ENCODE results near the gene ARIH2.

The ARIH2 gene

DNA sequence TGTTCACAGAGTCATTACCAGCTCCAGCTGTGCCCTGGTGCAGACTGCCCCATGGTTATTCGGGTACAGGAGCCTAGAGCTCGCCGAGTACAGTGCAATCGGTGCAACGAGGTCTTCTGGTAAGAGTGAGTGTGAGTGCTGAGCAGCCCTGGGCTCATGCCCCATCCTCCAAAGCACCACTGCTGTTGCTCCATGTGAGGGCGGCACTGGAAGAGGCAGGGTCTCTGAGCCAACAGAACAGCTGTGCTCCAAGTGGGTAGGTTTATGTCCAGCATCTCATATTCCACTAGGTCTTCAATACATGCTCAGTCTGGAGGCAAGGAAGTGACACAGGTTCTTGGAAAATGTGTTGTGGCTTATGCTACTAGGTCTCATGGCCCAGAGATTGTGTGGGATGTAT, 51.9 kb downstream of the ARIH2 start:
- no peak for DNase-seq (ENCODE audit: low read depth, low spot score)

DNA sequence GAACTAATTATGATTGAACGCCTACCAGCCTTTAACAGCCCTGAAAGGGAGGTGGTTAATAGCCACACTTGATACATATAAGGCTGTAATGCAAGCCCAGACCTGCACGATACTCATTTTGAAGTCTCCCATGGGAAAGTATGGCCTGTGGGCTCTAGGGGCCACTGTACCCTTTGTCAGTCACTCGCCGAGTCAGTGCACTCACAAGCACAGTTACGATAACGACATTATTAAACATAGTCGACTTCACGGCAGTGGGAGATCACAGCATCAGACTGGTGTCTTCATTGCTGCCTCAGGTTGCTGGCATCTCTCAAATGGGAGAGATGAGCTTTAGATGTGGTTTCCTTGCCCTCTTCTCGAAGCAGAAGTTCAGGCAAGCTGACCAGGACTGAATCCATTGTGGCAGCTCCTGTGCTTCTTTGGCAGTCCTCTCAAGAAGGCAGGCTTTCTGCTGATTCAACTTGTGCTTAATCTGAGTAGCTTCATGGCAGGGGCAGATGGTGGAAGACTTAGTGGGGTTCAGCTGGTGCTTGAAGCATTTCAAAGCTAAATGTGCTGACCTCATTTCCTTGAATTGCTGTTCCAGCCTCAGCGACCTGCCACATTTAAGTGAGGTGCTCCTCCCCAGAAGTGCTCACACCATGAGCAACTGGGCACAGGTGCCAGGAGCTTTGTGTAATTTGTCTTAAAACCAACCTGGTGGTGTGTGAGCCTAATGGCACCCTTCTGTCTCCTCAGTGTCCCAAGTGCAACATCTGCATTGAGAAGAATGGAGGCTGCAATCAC, 55.6 kb downstream of the ARIH2 start:
- DNase-seq (ENCODE audit: low read depth, low spot score) = no peak

DNA sequence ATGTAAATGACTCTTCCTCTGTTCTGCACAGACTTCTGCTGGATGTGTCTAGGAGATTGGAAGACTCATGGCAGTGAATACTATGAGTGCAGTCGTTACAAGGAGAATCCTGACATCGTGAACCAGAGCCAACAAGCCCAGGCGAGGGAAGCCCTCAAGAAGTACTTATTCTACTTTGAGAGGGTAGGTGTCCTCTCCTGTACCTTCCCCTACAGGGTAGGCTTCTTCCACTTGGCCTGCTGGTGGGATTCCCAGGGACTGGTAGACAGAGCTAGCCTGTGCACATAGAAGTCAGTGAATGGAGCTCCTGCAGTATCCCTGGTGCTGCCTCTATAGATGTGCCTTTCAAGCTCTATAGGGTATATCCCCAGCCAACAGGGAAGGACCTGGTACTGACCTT, 60.8 kb downstream of the ARIH2 start:
- DNase-seq (ENCODE audit: low read depth, low spot score) = no peak

DNA sequence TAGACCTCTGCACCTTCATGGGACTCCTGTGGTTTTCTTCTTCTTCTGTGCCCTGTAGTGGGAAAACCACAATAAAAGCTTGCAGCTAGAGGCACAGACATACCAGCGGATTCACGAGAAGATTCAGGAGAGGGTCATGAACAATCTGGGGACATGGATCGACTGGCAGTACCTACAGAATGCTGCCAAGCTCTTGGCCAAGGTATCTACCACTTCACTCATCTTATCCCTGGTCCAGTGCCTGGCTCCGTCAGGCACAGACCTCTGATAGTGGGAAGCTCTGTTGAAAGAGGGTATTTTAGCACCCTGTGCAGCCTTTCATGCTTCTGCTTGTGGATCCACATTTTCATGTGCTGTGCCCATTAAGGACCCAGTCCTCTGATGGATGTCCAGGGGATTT, 61.7 kb downstream of the ARIH2 start:
- no peak for DNase-seq (ENCODE audit: low read depth, low spot score)

DNA sequence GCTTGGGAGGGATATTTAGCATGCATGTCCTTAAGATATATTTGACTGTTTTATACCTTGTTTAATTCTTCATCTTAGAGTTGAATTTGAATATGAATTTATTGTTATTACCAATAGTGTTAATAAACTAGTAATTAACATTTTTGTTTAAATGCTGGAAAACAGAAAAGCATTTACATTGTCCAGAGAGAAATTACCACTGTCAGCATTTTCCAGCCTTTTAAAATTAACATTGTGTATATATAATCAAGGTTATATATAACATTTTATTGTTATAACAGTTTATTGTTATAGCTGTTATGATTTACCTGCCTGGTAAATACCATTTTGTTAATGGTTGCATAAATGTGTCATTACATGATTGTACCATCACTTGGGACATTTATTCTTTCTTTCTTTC, 63.4 kb downstream of the ARIH2 start:
- DNase-seq (ENCODE audit: low read depth, low spot score) = no peak

DNA sequence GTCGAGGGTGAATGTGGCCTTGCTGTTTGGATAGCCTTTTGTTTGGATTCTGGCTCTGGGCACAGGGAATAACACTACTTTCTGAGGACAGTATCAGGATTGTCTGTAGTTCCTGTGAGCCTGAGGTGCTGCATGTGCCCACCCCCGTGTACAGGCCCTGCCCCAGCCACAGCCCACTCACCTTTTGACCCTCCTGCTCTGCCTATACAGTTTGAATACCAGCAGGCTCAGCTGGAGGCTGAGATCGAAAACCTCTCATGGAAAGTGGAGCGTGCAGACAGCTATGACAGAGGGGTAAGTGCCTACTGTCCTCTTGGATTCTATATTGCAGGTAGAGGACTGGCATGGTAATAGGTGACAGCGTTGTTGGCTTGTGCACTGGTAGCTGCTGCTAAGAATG, 64.0 kb downstream of the ARIH2 start:
- DNase-seq (ENCODE audit: low read depth, low spot score) = no peak

DNA sequence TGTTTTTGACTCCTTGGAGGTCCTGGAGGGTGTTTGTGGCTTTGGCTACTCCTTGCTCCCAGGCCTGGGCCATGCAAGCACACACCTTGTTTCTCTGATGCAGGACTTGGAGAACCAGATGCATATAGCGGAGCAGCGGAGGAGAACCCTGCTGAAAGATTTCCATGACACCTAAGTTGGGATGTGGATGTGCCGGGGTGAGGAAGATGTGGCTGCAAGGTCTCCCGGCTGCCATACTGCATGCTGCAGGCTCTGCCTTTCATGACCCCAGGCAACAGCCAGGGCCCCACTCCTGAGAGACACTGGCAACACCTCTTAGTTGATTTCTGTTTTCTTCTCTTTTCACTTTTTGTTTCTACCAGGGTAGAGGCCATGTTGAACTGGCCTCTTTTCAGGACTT, 64.5 kb downstream of the ARIH2 start:
- DNase-seq (ENCODE audit: low read depth, low spot score) = no peak

DNA sequence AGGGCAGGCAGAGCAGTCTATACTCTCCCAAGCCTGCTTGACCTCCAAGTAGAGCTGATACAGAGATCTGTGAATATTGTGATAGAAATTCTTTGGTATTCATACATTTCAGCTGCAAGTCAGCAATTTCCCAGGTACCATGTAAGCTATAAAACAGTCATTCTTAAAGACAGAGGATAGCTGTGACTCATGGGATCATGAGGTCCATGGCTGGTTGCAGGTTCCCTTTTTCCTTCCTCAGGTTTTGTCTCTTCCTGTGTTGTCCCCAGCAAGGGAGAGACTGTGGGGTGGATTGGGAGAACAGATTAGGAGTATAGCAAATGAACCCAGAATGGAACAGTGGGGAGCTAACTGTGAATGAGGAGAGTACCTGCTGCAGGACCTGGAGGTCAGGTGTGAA, 66.0 kb downstream of the ARIH2 start:
- no peak for DNase-seq (ENCODE audit: low read depth, low spot score)

DNA sequence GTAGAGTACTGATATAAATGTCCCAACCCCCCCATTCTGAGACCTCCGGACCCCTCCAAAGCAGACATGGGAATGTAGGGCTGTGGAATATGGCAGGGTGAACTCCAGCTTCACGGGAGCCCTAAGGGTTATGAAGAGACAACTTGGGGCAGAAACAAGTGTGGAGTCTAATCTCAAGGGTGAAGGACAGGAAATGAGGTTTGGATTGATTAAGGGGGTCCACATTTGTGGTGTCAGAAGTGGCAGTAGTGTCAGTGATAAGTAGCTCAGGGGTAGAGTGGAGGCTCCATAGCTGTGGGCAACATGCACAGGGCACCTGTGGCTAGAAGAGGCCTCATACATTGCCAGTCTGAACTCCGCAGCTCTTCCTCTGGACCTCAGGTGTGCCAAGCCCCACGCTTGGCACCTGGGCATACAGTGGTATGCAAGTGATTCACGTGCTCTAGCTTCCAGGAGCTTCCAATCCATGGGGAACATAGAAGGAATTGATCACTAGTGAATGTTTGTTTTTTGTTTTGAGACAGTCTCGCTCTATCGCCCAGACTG, 67.3 kb downstream of the ARIH2 start:
- DNase-seq (ENCODE audit: low read depth, low spot score) = no peak

DNA sequence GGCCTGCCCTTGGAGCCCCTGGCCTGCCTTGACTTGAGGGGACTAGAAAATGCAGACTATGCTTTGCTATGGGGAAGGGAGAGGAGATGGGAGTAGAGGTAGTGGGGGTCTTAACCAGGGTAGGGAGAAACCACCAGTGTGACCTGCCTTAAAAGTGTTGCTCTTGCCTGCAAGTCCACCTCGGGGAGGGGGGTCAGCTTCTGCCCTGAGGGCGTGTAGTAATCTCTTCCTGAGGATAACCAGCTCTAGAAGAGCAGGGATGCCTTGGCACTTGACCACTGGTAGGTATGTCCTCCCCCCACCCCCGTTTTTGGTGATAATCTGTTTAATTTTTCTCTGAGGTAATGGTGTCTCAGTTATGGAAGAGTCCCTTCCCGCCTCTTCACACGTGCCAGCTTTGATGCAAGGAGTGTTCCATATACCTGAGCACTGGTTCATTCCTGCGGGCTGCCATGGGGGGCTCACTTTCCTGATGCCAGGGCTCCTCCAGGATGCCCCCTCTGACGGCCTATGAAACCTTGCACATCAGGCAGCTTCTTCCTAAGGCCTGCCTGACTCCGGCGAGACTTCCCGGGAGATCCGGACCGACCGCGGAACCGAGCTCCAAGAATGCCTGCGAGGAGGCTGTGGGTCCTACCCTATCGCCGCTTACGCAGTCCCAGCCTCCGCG, 70.6 kb downstream of the ARIH2 start:
- no peak for DNase-seq (ENCODE audit: low read depth, low spot score)

DNA sequence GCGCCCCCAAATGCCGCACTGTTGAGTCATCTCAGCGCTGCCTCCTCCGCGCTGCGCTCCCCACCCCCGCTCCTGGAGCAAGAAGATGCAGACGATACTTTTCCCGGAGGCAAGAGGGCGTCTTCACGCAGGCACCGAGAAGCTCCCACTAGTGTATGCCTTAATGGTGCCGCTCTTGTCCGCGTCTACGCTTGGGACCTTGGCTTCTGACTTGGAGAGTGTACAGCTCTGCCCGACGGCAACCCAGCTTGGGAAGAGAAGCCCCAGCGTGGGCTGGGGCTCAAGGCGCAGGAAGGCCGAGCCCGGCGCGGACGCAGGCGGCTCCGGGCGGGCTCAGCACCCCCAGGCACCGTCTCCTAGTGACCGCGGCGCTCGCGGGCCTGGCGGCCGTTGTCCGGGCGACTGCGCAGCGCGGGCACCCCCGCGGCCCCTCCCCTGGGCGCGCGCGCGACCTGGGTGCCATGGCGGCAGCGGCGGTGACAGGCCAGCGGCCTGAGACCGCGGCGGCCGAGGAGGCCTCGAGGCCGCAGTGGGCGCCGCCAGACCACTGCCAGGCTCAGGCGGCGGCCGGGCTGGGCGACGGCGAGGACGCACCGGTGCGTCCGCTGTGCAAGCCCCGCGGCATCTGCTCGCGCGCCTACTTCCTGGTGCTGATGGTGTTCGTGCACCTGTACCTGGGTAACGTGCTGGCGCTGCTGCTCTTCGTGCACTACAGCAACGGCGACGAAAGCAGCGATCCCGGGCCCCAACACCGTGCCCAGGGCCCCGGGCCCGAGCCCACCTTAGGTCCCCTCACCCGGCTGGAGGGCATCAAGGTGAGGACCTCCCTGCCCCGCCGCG, 71.4 kb downstream of the ARIH2 start, which contains the start of gene P4HTM:
TSS of gene P4HTM (plus strand) at position 446 of the 840 bp plus-strand sequence. CDS start at position 462, 16 bp downstream.
- DNase-seq (ENCODE audit: low read depth, low spot score) = peak; percentile 62

DNA sequence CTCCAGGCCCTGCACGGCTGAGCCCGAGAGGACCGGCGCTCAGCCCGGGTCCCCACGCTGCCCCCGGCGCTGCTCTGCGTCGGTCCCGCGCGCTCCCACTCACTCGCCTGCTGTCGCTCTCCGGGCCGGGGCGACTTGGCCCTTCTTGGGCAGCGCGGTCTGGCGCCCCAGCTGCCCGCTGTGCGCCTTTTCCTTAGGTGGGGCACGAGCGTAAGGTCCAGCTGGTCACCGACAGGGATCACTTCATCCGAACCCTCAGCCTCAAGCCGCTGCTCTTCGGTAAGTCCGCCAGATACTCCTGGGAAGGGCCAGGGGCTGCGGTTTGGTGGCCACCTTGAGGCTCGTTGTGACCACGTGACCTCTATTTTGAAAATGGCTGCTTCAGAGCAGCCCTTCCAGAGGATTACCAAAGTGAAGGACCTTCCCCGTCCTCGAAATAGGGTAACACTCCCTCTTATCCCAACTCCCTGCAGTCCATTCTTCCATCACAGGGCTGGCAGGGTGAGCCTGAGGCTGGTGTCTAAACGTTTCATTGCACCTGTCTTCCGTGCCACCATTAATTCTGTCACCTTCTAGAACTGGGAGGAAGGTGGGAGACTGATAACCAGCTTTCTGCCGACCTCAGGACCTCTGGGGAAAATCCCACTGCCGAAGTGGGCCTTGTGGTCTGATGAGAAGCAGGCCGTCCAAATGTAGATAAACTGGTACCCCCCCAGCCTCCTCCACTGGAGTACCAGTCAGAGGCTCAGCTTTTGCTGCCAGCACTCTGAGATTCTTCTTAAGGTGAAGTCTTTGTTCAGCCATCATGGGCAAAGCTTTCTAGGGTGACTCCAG, 72.2 kb downstream of the ARIH2 start:
- no peak for DNase-seq (ENCODE audit: low read depth, low spot score)

DNA sequence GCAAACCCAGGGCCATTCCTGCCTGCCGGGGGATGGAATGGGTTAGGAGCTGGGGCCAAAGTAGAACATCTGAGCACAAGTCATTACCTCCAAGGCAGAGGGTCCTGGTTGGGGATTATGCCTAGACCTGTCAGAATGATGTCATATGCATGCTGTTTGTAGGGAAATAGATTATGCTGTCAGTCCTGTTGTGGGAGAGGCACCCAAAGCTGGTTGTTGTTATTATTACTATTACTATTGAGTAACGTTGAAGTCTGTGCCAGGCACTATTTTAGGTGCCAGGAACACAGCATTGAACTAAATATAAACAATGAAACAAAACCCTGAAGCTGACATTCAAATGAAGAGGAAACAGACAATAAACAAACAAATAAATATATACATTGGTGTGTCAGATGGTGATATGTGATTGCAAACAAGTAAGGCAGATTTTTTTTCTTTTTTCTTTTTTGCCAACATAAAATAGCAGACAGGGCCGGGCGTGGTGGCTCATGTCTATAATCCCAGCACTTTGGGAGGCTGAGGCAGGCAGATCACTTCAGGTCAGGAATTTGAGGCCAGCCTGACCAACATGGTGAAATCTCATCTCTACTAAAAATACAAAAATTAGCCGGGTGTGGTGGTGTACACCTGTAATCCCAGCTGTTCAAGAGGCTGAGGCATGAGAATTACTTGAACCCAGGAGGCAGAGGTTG, 73.4 kb downstream of the ARIH2 start:
- DNase-seq (ENCODE audit: low read depth, low spot score) = no peak

DNA sequence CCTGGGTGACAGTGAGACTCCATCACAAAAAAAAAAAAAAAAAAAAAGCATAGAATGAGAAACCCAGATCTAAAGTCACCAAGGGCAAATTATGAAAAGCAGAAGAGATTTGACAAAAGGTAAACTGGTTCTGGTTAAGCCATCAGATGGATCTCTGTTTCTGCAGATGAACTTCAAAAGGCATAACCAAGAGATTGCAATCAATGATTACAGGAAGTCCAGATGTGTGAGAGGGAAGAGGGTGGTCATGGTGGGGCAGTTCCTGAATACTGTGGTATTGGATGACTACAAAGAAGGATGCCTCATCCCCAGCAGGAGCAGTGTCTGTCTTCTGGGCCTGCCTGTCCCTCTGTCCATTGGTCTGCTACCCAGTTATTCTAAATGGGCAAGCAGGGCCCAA, 75.2 kb downstream of the ARIH2 start:
- DNase-seq (ENCODE audit: low read depth, low spot score) = no peak

DNA sequence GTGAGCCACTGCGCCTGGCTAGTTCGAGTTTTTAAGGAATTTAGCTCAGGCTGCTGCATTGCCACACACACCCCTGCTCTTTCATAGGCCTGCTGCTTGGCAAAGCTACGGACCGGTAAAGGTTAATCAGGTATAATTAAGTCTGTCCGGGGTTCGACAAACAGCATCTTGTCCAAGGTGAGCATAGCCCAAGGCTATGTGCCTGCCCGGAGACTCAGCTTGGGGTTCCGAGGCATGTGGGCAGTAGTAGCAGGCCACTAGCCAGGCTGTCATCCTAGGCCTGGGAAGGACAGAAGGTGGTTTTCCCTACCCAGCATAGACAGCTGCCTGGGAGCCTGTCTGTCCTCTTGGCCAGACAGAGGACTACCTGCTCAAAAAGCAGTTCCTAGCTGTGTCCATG, 78.0 kb downstream of the ARIH2 start:
- DNase-seq (ENCODE audit: low read depth, low spot score) = no peak

DNA sequence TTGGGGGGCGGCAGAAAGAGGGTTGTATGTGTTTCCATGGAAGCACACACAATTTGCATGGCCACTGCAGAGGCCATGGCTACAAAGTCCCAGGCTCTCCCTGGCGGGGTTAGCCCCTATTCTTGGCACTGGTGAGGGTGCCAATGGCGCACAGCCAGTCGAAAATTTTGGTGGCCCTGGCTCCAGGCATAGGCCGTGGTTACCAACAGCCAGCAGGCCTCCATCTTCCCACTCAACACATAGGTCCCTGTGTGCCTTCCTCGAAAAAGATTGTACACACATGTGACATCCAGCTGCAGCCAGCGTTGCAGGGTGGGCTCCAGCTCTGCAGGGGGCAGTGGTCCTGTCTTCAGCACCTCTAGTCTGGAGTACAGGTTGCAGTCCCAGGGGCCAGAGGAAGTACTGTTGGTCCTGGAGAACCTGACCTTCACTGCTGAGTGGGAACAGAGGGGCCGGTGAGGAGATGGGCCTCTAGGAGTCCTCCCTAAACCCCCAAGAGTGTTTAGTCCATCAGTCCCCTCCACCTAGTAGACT, 78.5 kb downstream of the ARIH2 start:
- no peak for DNase-seq (ENCODE audit: low read depth, low spot score)

DNA sequence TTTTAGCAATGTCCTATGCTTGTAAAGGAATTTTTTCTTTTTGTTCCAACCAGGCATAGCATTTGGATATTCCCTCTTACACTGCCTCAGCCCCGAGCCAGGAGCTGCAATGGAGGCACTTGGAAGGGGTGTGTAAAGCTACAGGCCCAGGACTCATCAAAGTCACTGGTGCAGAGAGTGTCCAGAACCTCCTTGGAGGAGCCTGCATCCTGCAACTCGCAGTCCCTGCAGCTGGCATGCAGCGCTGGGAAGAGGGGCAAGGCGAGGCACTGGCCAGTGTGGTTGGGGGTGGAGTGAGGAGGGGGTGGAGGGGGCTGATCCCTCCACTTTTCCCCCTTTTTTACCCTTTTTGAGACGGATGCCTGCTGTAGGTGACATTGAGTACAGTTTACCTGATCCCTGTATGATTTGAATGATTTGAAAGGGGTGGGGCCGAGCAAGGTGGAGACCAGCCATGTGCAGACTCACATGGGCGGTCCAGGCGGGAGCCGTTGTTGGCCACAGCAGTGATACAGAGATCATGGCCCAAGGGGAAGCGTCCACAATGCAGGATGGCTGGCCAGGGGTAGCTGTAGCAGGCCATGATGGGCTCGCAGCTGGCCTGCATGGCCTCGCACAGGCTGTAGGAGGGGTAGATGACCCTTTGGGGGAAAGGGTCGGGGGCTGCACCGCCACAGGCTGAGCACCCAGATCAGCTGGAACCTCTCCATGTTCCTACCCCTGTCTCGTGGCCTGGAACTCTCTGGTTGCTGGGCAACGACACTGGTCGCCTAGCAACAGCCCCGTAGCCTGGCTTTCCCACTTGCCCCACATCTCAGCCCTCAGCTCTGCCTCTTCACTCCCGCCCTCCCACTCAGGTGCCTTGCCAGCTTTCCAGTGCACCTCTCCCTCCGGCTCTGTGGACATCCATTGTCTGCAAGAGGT, 79.3 kb downstream of the ARIH2 start:
- no peak for DNase-seq (ENCODE audit: low read depth, low spot score)

DNA sequence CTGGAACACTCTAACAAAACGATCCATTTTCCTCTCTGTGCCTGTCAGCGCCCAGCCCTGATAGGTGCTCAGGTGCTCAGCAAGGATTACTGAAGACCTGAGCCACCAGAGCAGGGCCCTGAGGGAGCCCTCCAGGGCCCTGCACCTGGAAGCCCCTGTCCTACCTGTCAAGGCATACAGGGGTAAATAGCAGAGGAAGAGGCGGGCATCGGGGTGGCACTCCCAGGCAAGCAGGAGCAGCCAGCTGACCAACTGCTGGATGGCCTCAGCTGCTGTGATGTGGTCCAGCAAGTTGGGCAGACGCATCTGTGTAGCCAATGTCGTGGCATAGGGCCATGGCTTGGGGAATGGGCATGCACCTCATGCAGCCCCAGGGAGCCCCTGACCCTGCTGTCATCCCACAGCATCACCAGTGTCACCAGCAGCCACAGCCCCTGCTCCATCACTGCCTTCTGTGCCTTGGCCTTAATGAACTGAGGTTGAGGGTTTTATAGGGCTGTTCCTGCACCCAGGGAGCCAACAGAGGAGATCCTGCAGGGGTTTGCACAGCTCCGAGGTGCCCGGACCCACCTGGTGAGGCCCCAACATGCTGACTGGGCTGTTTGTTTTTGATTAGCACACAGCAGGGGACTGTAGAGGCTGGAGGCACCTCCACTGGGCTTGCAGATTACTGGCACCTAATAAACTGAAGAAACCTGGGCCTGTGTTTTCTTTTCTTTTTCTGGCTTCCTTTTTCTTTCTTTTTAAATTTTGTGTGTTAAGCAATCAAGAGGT, 80.6 kb downstream of the ARIH2 start:
- no peak for DNase-seq (ENCODE audit: low read depth, low spot score)
